GM12872 (cell line): ENCODE data around the gene ARMC9.

Source experiments
- TF ChIP-seq, protein P1 (sequence below): IDR thresholded peaks from 3 replicates; pipeline ENCODE4 v1.5.1; 2011; ENCODE audit warnings: low read depth, mild to moderate bottlenecking, low read length, moderate library complexity; ENCODE audit not compliant: insufficient read depth

The ARMC9 gene

GRCh38 chr2:231246171-231246842 is 47.9 kb downstream of the ARMC9 start:
- TF ChIP-seq, protein P1, sequence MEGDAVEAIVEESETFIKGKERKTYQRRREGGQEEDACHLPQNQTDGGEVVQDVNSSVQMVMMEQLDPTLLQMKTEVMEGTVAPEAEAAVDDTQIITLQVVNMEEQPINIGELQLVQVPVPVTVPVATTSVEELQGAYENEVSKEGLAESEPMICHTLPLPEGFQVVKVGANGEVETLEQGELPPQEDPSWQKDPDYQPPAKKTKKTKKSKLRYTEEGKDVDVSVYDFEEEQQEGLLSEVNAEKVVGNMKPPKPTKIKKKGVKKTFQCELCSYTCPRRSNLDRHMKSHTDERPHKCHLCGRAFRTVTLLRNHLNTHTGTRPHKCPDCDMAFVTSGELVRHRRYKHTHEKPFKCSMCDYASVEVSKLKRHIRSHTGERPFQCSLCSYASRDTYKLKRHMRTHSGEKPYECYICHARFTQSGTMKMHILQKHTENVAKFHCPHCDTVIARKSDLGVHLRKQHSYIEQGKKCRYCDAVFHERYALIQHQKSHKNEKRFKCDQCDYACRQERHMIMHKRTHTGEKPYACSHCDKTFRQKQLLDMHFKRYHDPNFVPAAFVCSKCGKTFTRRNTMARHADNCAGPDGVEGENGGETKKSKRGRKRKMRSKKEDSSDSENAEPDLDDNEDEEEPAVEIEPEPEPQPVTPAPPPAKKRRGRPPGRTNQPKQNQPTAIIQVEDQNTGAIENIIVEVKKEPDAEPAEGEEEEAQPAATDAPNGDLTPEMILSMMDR, result no peak

DNA sequence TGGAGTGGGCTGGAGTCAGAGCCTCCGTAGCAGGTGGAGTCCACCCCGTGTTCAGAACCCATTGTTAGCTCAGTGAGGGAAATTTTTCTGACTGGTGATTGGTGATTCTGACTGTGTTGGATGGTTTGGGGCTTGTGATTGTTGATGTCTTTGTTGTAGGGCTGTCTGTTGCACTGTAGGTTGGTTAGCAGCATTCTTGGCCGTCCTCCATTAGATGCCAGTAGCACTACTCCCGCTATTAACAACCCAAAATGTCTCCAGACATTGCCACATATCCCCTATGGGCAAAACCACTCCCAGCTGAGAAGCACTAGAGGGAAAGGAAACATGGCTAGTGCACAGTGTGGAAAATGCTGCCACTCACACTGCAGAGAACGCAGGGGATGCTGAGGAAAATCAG is 51.7 kb downstream of the ARMC9 start:
- TF ChIP-seq, protein P1, result no peak

- TF ChIP-seq, protein P1, result no peak
Observed at GRCh38 chr2:231250698-231251097, 52.3 kb downstream of the ARMC9 start.

DNA sequence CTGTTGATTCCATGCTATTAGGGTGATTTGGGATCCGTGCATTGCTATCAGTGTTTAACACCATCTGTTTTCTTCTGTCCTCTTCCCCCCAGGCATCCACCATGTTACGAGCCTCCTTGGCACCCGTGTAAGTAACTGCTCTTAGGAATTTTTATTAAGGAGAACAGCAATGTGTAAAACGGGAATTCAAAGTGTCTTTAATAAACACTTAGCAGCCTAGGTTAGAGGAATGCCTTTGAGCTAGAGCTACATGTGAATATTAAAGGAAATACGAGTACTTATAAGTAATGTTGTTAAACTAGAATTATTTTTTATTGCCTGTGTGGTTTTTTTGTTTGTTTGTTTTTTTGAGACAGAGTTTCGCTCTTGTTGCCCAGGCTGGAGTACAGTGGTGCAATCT is 58.1 kb downstream of the ARMC9 start:
- TF ChIP-seq, protein P1, result no peak

DNA sequence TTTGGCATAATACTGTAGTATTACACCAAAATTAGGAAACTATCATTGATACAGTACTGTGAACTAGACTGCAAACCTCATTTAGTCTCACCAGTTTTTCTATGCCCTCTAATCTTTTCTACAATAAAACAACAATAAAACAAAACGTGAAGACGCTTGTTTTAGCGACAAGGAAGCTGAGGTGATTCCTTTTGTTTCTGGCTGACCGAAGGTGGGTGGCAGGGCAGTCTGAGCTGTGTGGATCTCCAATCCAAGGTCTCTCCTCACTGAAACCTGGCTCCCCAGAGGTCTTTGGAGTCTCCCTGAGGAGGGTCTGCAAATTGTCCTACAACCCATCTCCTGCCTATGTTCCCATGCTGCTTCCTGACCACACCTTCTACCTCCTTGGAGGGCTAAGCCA is 59.3 kb downstream of the ARMC9 start:
- TF ChIP-seq, protein P1, result no peak

DNA sequence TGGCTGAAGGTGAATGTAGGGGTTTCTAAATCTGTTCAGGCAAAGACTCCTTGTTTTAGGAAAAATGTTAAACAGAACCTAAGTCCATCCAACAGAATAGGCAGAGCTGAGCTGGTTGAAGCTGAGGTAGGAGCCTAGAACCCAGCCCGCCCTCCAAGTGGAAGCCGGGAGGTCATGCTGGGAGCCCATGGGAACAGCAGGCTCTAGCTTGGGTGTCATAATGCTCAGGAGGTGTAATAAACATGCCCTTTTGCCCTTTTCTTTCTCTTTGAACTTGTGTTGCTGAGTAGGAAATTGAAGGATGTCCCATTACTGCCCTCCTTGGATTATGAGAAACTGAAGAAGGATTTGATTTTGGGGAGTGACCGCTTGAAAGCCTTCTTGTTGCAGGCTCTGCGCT is 60.3 kb downstream of the ARMC9 start:
- TF ChIP-seq, protein P1, result no peak

- TF ChIP-seq, protein P1, result no peak
Observed at GRCh38 chr2:231259104-231259503, 60.7 kb downstream of the ARMC9 start.
